IPS-20b (cell line): ENCODE data around the gene PANX1.

ENCODE experiments used
- H3K27ac ChIP-seq: one replicate; pipeline ENCODE4 v1.5.1; 2013; ENCODE audit warnings: low read length
- H3K27me3 ChIP-seq: 2 replicates; pipeline ENCODE4 v1.6.1; 2013; ENCODE audit warnings: mild to moderate bottlenecking, low read length, inconsistent platforms; ENCODE audit not compliant: insufficient read depth
- H3K36me3 ChIP-seq: 2 replicates; pipeline ENCODE4 v1.6.1; 2013; ENCODE audit warnings: low read depth, mild to moderate bottlenecking, inconsistent platforms, low read length, moderate library complexity; ENCODE audit not compliant: insufficient read depth
- H3K4me1 ChIP-seq: 2 replicates; pipeline ENCODE4 v1.6.1; 2013; ENCODE audit warnings: mild to moderate bottlenecking, control low read depth, inconsistent platforms, low read length, moderate library complexity; ENCODE audit not compliant: insufficient read depth
- H3K4me3 ChIP-seq: 2 replicates; pipeline ENCODE4 v1.5.1; 2013; ENCODE audit warnings: mild to moderate bottlenecking, low read length, inconsistent platforms
- H3K9ac ChIP-seq: 2 replicates; pipeline ENCODE4 v1.6.1; 2013; ENCODE audit warnings: low read depth, mild to moderate bottlenecking, inconsistent platforms, low read length, moderate library complexity
- H3K9me3 ChIP-seq: 2 replicates; pipeline ENCODE4 v1.6.1; 2013; ENCODE audit warnings: mild to moderate bottlenecking, low read depth, low read length, inconsistent platforms; ENCODE audit not compliant: insufficient read depth

PANX1 gene

GRCh38 chr11:94129512-94130297 is 1.1 kb downstream of the PANX1 start:
- Histone ChIP-seq H3K27me3 (no peaks in the 10 kb centered on the region), H3K9me3 (peaks cover 3% of the 10 kb centered on the region), H3K36me3 (no peaks in the 10 kb centered on the region), H3K9ac (peak overlapping the region; percentile 95), H3K4me3 (peak overlapping the region; percentile 98), H3K4me1 (peaks cover 42% of the 10 kb centered on the region), H3K27ac (peak overlapping the region; percentile 81)

- Histone ChIP-seq H3K9ac (peak overlapping the region; percentile 95; the same call in 1 of the 2 replicates), H3K4me3 (peak overlapping the region; percentile 98), H3K36me3 (peaks cover under 1% of the 10 kb centered on the region; the same call in 1 of the 2 replicates), H3K4me1 (peaks cover 47% of the 10 kb centered on the region), H3K27ac (no peak overlapping the region), H3K27me3 (no peaks in the 10 kb centered on the region), H3K9me3 (no peaks in the 10 kb centered on the region)
Observed at GRCh38 chr11:94130298-94131046, 1.8 kb downstream of the PANX1 start.

- Histone ChIP-seq H3K27ac (no peak overlapping the region), H3K4me1 (peaks cover 49% of the 10 kb centered on the region), H3K9ac (peak overlapping the region; percentile 95; the same call in 1 of the 2 replicates), H3K36me3 (peaks cover 7% of the 10 kb centered on the region), H3K9me3 (no peaks in the 10 kb centered on the region), H3K27me3 (no peaks in the 10 kb centered on the region), H3K4me3 (peak overlapping the region; percentile 98)
Observed at GRCh38 chr11:94131047-94131717, 2.5 kb downstream of the PANX1 start.

GRCh38 chr11:94131718-94132115 is 3.1 kb downstream of the PANX1 start:
- no peak overlapping the region for H3K27ac ChIP-seq
- H3K36me3 ChIP-seq = peaks cover 9% of the 10 kb centered on the region
- no peak overlapping the region; the same call in 1 of the 2 replicates for H3K9ac ChIP-seq
- H3K4me1 ChIP-seq = peaks cover 49% of the 10 kb centered on the region
- no peaks in the 10 kb centered on the region for H3K9me3 ChIP-seq
- no peaks in the 10 kb centered on the region for H3K27me3 ChIP-seq
- H3K4me3 ChIP-seq = peak overlapping the region; percentile 98

- H3K27me3 ChIP-seq = no peaks in the 10 kb centered on the region
- H3K27ac ChIP-seq = no peak overlapping the region
- H3K4me1 ChIP-seq = peaks cover 49% of the 10 kb centered on the region
- peaks cover 9% of the 10 kb centered on the region for H3K36me3 ChIP-seq
- peak overlapping the region; percentile 98 for H3K4me3 ChIP-seq
- H3K9me3 ChIP-seq = no peaks in the 10 kb centered on the region
- no peak overlapping the region; the same call in 1 of the 2 replicates for H3K9ac ChIP-seq
Observed at GRCh38 chr11:94132152-94132558, 3.5 kb downstream of the PANX1 start.

- Histone ChIP-seq H3K9ac (no peak overlapping the region), H3K4me1 (peaks cover 47% of the 10 kb centered on the region), H3K9me3 (no peaks in the 10 kb centered on the region), H3K27ac (no peak overlapping the region), H3K27me3 (no peaks in the 10 kb centered on the region), H3K36me3 (peaks cover 9% of the 10 kb centered on the region), H3K4me3 (peak overlapping the region; percentile 98; the same call in 1 of the 2 replicates)
Observed at GRCh38 chr11:94132823-94133408, 4.3 kb downstream of the PANX1 start.

- no peaks in the 10 kb centered on the region for H3K27me3 ChIP-seq
- no peaks in the 10 kb centered on the region for H3K9me3 ChIP-seq
- H3K27ac ChIP-seq = no peak overlapping the region
- no peak overlapping the region for H3K9ac ChIP-seq
- no peak overlapping the region for H3K4me3 ChIP-seq
- peaks cover 9% of the 10 kb centered on the region for H3K36me3 ChIP-seq
- H3K4me1 ChIP-seq = peaks cover 48% of the 10 kb centered on the region
Observed at GRCh38 chr11:94133752-94134151, 5.1 kb downstream of the PANX1 start.

GRCh38 chr11:94134651-94135512 is 6.2 kb downstream of the PANX1 start:
- Histone ChIP-seq H3K4me3 (no peak overlapping the region), H3K4me1 (peaks cover 55% of the 10 kb centered on the region), H3K36me3 (peaks cover 9% of the 10 kb centered on the region), H3K9ac (no peak overlapping the region), H3K27me3 (no peaks in the 10 kb centered on the region), H3K27ac (no peak overlapping the region), H3K9me3 (no peaks in the 10 kb centered on the region)

GRCh38 chr11:94139416-94139815 is 10.8 kb downstream of the PANX1 start:
- H3K9ac ChIP-seq = no peak overlapping the region
- H3K27ac ChIP-seq = no peak overlapping the region
- H3K36me3 ChIP-seq = peaks cover 9% of the 10 kb centered on the region
- peaks cover 39% of the 10 kb centered on the region; the same call in 1 of the 2 replicates for H3K4me1 ChIP-seq
- H3K9me3 ChIP-seq = no peaks in the 10 kb centered on the region
- H3K27me3 ChIP-seq = no peaks in the 10 kb centered on the region
- no peak overlapping the region for H3K4me3 ChIP-seq

GRCh38 chr11:94140154-94140655 is 11.6 kb downstream of the PANX1 start:
- H3K27ac ChIP-seq = no peak overlapping the region
- H3K9ac ChIP-seq = no peak overlapping the region
- H3K36me3 ChIP-seq = peaks cover 9% of the 10 kb centered on the region
- no peaks in the 10 kb centered on the region for H3K27me3 ChIP-seq
- H3K9me3 ChIP-seq = no peaks in the 10 kb centered on the region
- no peak overlapping the region for H3K4me3 ChIP-seq
- H3K4me1 ChIP-seq = peaks cover 34% of the 10 kb centered on the region; the same call in 1 of the 2 replicates
